GM23338 (cell line): Measurements from ENCODE around the gene SRGAP1. TPM values are rescaled to one million over a fixed set of nuclear protein-coding genes. Genes with fewer than 3 reads are reported as not detected.

Experiments used
- ATAC-seq: fragments of 200-7000 bp; cut with Tn5 transposase; 3 replicates; pipeline ENCODE4 v1.9.1; 2020
- DNase-seq: peaks from one replicate; pipeline ENCODE4 v3.0.0-alpha.2; 2015; ENCODE audit warnings: low spot score
- H2AFZ ChIP-seq: fragments of 200-600 bp; sonication (generic); 2 replicates; pipeline ENCODE4 v1.8.0; 2016; ENCODE audit warnings: antibody characterized with exemption, mild to moderate bottlenecking, moderate library complexity
- H3F3A ChIP-seq: fragments of 200-600 bp; sonication (generic); replicated peaks from 2 replicates; pipeline ENCODE4 v1.8.0; 2017; ENCODE audit warnings: antibody characterized with exemption, mixed run types, low read depth
- H3K27ac ChIP-seq: fragments of 200-600 bp; sonication (generic); 2 replicates; pipeline ENCODE4 v1.6.1; 2016; ENCODE audit warnings: low read depth
- H3K27me3 ChIP-seq: fragments of 200-600 bp; sonication (generic); 2 replicates; pipeline ENCODE4 v1.8.0; 2016; ENCODE audit warnings: mild to moderate bottlenecking, mixed run types, moderate library complexity; ENCODE audit not compliant: insufficient read depth
- H3K36me3 ChIP-seq: fragments of 200-600 bp; sonication (generic); 2 replicates; pipeline ENCODE4 v1.8.0; 2016; ENCODE audit warnings: mild to moderate bottlenecking; ENCODE audit not compliant: insufficient read depth
- H3K4me1 ChIP-seq: fragments of 200-600 bp; sonication (generic); 2 replicates; pipeline ENCODE4 v1.8.0; 2016; ENCODE audit warnings: mild to moderate bottlenecking, moderate library complexity; ENCODE audit not compliant: insufficient read depth
- H3K4me2 ChIP-seq: fragments of 200-600 bp; sonication (generic); 2 replicates; pipeline ENCODE4 v1.7.1; 2017; ENCODE audit warnings: mixed run types
- H3K4me3 ChIP-seq: fragments of 200-600 bp; sonication (generic); 2 replicates; pipeline ENCODE4 v1.6.1; 2016; ENCODE audit warnings: mixed run types
- H3K79me2 ChIP-seq: fragments of 200-600 bp; sonication (generic); replicated peaks from 2 replicates; pipeline ENCODE4 v1.8.0; 2017; ENCODE audit warnings: mild to moderate bottlenecking; ENCODE audit not compliant: insufficient read depth
- H3K9me2 ChIP-seq: fragments of 200-600 bp; sonication (generic); 2 replicates; pipeline ENCODE4 v1.8.0; 2017; ENCODE audit not compliant: insufficient read depth
- H4K20me1 ChIP-seq: fragments of 200-600 bp; sonication (generic); replicated peaks from 2 replicates; pipeline ENCODE4 v1.8.0; 2017; ENCODE audit warnings: mild to moderate bottlenecking; ENCODE audit not compliant: insufficient read depth
- H3K27ac Mint-ChIP-seq: 2 replicates; pipeline ENCODE4 v1.8.0; 2020; ENCODE audit warnings: inconsistent platforms, mild to moderate bottlenecking, moderate library complexity, mixed read lengths
- H3K27me3 Mint-ChIP-seq: 3 replicates; pipeline ENCODE4 v1.8.0; 2022; ENCODE audit warnings: low read depth, mild to moderate bottlenecking, moderate library complexity, mixed read lengths, inconsistent platforms; ENCODE audit not compliant: insufficient read depth, poor library complexity
- H3K36me3 Mint-ChIP-seq: 3 replicates; pipeline ENCODE4 v1.8.0; 2021; ENCODE audit warnings: low read depth, mild to moderate bottlenecking, inconsistent platforms, moderate library complexity, mixed read lengths
- H3K4me1 Mint-ChIP-seq: 3 replicates; pipeline ENCODE4 v1.8.0; 2020; ENCODE audit warnings: mild to moderate bottlenecking, inconsistent platforms, mixed read lengths
- H3K4me3 Mint-ChIP-seq: 3 replicates; pipeline ENCODE4 v1.8.0; 2021; ENCODE audit warnings: moderate library complexity, mild to moderate bottlenecking, inconsistent platforms, mixed read lengths
- H3K9me3 Mint-ChIP-seq: 3 replicates; pipeline ENCODE4 v1.8.0; 2020; ENCODE audit warnings: moderate library complexity, mild to moderate bottlenecking, inconsistent platforms, mixed read lengths
- CREB1 ChIP-seq: fragments of 250-450 bp; sonication (Bioruptor Pico); IDR thresholded peaks from 2 replicates; pipeline ENCODE4 v1.5.0; 2020; ENCODE audit warnings: low read depth, mild to moderate bottlenecking, moderate library complexity
- EZH2phosphoT487 ChIP-seq: fragments of 200-600 bp; sonication (generic); IDR thresholded peaks from one replicate; pipeline ENCODE4 v1.8.1; 2018; ENCODE audit warnings: antibody characterized with exemption; ENCODE audit not compliant: unreplicated experiment
- JUNB ChIP-seq: IDR thresholded peaks from one replicate; pipeline ENCODE4 v1.6.1; 2016; ENCODE audit warnings: antibody characterized with exemption; ENCODE audit not compliant: unreplicated experiment
- STAT1 ChIP-seq: IDR thresholded peaks from one replicate; pipeline ENCODE4 v1.6.1; 2016; ENCODE audit warnings: antibody characterized with exemption; ENCODE audit not compliant: unreplicated experiment
- polyA plus RNA-seq: library from polyadenylated mRNA; unstranded; fragments of >200 nt; fragmentation: Nextera tagmentation; extraction: Ambion mirVana; gene quantifications from 2 replicates; pipeline ENCODE4 v1.2.1, GENCODE V29; 2016
- total RNA-seq: library from RNA; depleted of rRNA; stranded (reverse); fragments of >200 nt; shearing (Covaris generic); gene quantifications from 2 replicates; pipeline ENCODE4 v1.2.3, GENCODE V29; 2014
- TF ChIP-seq, protein P1 (sequence below): fragments of 250-450 bp; sonication (Bioruptor Pico); IDR thresholded peaks from 2 replicates; pipeline ENCODE4 v1.5.0; 2020; ENCODE audit warnings: mild to moderate bottlenecking, moderate library complexity
- TF ChIP-seq, protein P2 (sequence below): IDR thresholded peaks from one replicate; pipeline ENCODE4 v1.6.1; 2018; ENCODE audit warnings: antibody characterized with exemption; ENCODE audit not compliant: unreplicated experiment

SRGAP1 gene
- total and polyA plus RNA-seq, 2 experiments from 2014 or later = 6.1 to 8.1 TPM

- Mint-ChIP-seq H3K9me3 (no peaks in the 10 kb centered on the region), H3K4me3 (no peak overlapping the region), H3K36me3 (peaks cover 3% of the 10 kb centered on the region; the same call in 2 of the 3 replicates), H3K4me1 (no peaks in the 10 kb centered on the region), H3K27me3 (peaks cover 2% of the 10 kb centered on the region), H3K27ac (no peak overlapping the region)
- Histone ChIP-seq H3K4me2 (no peak overlapping the region), H3K4me1 (no peaks in the 10 kb centered on the region), H3K27ac (no peak overlapping the region), H3K79me2 (no peaks in the 10 kb centered on the region), H3K36me3 (no peaks in the 10 kb centered on the region), H4K20me1 (no peaks in the 10 kb centered on the region), H3K9me2 (no peaks in the 10 kb centered on the region), H3K4me3 (no peak overlapping the region), H2AFZ (no peak overlapping the region), H3F3A (no peaks in the 10 kb centered on the region), H3K27me3 (no peaks in the 10 kb centered on the region)
- no peak for TF ChIP-seq CREB1 (CRISPR knock-in tag)
- TF ChIP-seq, protein P1, sequence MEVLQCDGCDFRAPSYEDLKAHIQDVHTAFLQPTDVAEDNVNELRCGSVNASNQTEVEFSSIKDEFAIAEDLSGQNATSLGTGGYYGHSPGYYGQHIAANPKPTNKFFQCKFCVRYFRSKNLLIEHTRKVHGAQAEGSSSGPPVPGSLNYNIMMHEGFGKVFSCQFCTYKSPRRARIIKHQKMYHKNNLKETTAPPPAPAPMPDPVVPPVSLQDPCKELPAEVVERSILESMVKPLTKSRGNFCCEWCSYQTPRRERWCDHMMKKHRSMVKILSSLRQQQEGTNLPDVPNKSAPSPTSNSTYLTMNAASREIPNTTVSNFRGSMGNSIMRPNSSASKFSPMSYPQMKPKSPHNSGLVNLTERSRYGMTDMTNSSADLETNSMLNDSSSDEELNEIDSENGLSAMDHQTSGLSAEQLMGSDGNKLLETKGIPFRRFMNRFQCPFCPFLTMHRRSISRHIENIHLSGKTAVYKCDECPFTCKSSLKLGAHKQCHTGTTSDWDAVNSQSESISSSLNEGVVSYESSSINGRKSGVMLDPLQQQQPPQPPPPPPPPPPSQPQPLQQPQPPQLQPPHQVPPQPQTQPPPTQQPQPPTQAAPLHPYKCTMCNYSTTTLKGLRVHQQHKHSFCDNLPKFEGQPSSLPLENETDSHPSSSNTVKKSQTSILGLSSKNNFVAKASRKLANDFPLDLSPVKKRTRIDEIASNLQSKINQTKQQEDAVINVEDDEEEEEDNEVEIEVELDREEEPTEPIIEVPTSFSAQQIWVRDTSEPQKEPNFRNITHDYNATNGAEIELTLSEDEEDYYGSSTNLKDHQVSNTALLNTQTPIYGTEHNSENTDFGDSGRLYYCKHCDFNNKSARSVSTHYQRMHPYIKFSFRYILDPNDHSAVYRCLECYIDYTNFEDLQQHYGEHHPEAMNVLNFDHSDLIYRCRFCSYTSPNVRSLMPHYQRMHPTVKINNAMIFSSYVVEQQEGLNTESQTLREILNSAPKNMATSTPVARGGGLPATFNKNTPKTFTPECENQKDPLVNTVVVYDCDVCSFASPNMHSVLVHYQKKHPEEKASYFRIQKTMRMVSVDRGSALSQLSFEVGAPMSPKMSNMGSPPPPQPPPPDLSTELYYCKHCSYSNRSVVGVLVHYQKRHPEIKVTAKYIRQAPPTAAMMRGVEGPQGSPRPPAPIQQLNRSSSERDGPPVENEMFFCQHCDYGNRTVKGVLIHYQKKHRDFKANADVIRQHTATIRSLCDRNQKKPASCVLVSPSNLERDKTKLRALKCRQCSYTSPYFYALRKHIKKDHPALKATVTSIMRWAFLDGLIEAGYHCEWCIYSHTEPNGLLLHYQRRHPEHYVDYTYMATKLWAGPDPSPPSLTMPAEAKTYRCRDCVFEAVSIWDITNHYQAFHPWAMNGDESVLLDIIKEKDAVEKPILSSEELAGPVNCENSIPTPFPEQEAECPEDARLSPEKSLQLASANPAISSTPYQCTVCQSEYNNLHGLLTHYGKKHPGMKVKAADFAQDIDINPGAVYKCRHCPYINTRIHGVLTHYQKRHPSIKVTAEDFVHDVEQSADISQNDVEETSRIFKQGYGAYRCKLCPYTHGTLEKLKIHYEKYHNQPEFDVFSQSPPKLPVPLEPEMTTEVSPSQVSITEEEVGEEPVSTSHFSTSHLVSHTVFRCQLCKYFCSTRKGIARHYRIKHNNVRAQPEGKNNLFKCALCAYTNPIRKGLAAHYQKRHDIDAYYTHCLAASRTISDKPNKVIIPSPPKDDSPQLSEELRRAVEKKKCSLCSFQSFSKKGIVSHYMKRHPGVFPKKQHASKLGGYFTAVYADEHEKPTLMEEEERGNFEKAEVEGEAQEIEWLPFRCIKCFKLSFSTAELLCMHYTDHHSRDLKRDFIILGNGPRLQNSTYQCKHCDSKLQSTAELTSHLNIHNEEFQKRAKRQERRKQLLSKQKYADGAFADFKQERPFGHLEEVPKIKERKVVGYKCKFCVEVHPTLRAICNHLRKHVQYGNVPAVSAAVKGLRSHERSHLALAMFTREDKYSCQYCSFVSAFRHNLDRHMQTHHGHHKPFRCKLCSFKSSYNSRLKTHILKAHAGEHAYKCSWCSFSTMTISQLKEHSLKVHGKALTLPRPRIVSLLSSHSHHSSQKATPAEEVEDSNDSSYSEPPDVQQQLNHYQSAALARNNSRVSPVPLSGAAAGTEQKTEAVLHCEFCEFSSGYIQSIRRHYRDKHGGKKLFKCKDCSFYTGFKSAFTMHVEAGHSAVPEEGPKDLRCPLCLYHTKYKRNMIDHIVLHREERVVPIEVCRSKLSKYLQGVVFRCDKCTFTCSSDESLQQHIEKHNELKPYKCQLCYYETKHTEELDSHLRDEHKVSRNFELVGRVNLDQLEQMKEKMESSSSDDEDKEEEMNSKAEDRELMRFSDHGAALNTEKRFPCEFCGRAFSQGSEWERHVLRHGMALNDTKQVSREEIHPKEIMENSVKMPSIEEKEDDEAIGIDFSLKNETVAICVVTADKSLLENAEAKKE (CRISPR knock-in tag) = no peak
- TF ChIP-seq JUNB = no peak
- no peak for TF ChIP-seq STAT1
- DNase-seq (no peak), ATAC-seq (no peak)
These were observed 222.3 kb downstream of the SRGAP1 start for GRCh38 chr12:64066776-64067175.

- H3K4me1 ChIP-seq = no peaks in the 10 kb centered on the region
- H4K20me1 ChIP-seq = no peaks in the 10 kb centered on the region
- peaks cover 28% of the 10 kb centered on the region for H3K36me3 Mint-ChIP-seq
- no peaks in the 10 kb centered on the region for H3K4me1 Mint-ChIP-seq
- peaks cover 15% of the 10 kb centered on the region for H3K9me3 Mint-ChIP-seq
- H2AFZ ChIP-seq = no peak overlapping the region
- TF ChIP-seq EZH2phosphoT487 (no peak), JUNB (no peak)
- TF ChIP-seq, protein P2, sequence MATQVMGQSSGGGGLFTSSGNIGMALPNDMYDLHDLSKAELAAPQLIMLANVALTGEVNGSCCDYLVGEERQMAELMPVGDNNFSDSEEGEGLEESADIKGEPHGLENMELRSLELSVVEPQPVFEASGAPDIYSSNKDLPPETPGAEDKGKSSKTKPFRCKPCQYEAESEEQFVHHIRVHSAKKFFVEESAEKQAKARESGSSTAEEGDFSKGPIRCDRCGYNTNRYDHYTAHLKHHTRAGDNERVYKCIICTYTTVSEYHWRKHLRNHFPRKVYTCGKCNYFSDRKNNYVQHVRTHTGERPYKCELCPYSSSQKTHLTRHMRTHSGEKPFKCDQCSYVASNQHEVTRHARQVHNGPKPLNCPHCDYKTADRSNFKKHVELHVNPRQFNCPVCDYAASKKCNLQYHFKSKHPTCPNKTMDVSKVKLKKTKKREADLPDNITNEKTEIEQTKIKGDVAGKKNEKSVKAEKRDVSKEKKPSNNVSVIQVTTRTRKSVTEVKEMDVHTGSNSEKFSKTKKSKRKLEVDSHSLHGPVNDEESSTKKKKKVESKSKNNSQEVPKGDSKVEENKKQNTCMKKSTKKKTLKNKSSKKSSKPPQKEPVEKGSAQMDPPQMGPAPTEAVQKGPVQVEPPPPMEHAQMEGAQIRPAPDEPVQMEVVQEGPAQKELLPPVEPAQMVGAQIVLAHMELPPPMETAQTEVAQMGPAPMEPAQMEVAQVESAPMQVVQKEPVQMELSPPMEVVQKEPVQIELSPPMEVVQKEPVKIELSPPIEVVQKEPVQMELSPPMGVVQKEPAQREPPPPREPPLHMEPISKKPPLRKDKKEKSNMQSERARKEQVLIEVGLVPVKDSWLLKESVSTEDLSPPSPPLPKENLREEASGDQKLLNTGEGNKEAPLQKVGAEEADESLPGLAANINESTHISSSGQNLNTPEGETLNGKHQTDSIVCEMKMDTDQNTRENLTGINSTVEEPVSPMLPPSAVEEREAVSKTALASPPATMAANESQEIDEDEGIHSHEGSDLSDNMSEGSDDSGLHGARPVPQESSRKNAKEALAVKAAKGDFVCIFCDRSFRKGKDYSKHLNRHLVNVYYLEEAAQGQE = no peak
- H3K4me3 Mint-ChIP-seq = no peak overlapping the region
- no peaks in the 10 kb centered on the region for H3K9me2 ChIP-seq
- ATAC-seq = no peak
- no peaks in the 10 kb centered on the region for H3F3A ChIP-seq
- H3K27me3 ChIP-seq = no peaks in the 10 kb centered on the region
- H3K27ac ChIP-seq = no peak overlapping the region
- peaks cover 2% of the 10 kb centered on the region for H3K27me3 Mint-ChIP-seq
- no peaks in the 10 kb centered on the region for H3K79me2 ChIP-seq
- H3K27ac Mint-ChIP-seq = no peak overlapping the region
- no peak overlapping the region for H3K4me2 ChIP-seq
- H3K4me3 ChIP-seq = no peak overlapping the region
- no peak for DNase-seq
- H3K36me3 ChIP-seq = 0 out of 2 replicates have a peak, but pooled peaks cover 8% of the 10 kb centered on the region
These were observed 226.0 kb downstream of the SRGAP1 start for GRCh38 chr12:64070454-64070853.
